KMS-11 (cell line): Measurements from ENCODE around the gene PLXDC2.

Experiments used
- H2AFZ ChIP-seq: fragments of 200-600 bp; sonication (generic); 2 replicates; pipeline ENCODE4 v1.6.1; 2016; ENCODE audit warnings: antibody characterized with exemption, mixed run types, low read depth
- H3K27ac ChIP-seq: fragments of 200-600 bp; sonication (generic); 2 replicates; pipeline ENCODE4 v1.6.1; 2016; ENCODE audit warnings: mild to moderate bottlenecking, mixed run types
- H3K27me3 ChIP-seq: fragments of 200-600 bp; sonication (generic); 2 replicates; pipeline ENCODE4 v1.6.1; 2017; ENCODE audit warnings: mild to moderate bottlenecking, low read depth, mixed run types, moderate library complexity; ENCODE audit not compliant: insufficient read depth
- H3K36me3 ChIP-seq: fragments of 200-600 bp; sonication (generic); 2 replicates; pipeline ENCODE4 v1.6.1; 2017; ENCODE audit warnings: mild to moderate bottlenecking, mixed run types; ENCODE audit not compliant: insufficient read depth
- H3K4me1 ChIP-seq: fragments of 200-600 bp; sonication (generic); 2 replicates; pipeline ENCODE4 v1.6.1; 2016; ENCODE audit warnings: mild to moderate bottlenecking, low read depth, mixed run types; ENCODE audit not compliant: poor library complexity, severe bottlenecking
- H3K4me2 ChIP-seq: fragments of 200-600 bp; sonication (generic); 2 replicates; pipeline ENCODE4 v1.7.0; 2016; ENCODE audit warnings: mild to moderate bottlenecking, mixed run types
- H3K4me3 ChIP-seq: fragments of 200-600 bp; sonication (generic); IDR thresholded peaks from 2 replicates; pipeline ENCODE4 v1.6.1; 2017; ENCODE audit warnings: low read depth, low read length, mixed read lengths; ENCODE audit not compliant: insufficient read depth
- H3K79me2 ChIP-seq: fragments of 200-600 bp; sonication (generic); 2 replicates; pipeline ENCODE4 v1.6.1; 2016; ENCODE audit warnings: low read depth, mixed run types; ENCODE audit not compliant: insufficient read depth
- H3K9ac ChIP-seq: fragments of 200-600 bp; sonication (generic); 2 replicates; pipeline ENCODE4 v1.6.1; 2016; ENCODE audit warnings: mild to moderate bottlenecking, mixed run types
- H4K20me1 ChIP-seq: fragments of 200-600 bp; sonication (generic); 2 replicates; pipeline ENCODE4 v1.6.1; 2016; ENCODE audit warnings: mild to moderate bottlenecking, mixed run types; ENCODE audit not compliant: insufficient read depth
- CTCF ChIP-seq: fragments of 200-600 bp; sonication (generic); conservative IDR thresholded peaks from 2 replicates; pipeline ENCODE4 v1.6.1; 2017; ENCODE audit warnings: low read depth, mild to moderate bottlenecking, antibody characterized with exemption, low read length, moderate library complexity, mixed read lengths

The PLXDC2 gene

GRCh38 chr10:19876570-19876969, 60.3 kb downstream of the PLXDC2 start:
- H3K9ac ChIP-seq, result no peak overlapping the region
- no peaks in the 10 kb centered on the region for H3K4me1 ChIP-seq
- H4K20me1 ChIP-seq, result no peaks in the 10 kb centered on the region
- no peaks in the 10 kb centered on the region for H3K27me3 ChIP-seq
- TF ChIP-seq CTCF, result no peak
- H3K4me2 ChIP-seq, result no peak overlapping the region
- no peaks in the 10 kb centered on the region for H3K79me2 ChIP-seq
- no peaks in the 10 kb centered on the region for H3K36me3 ChIP-seq
- no peak overlapping the region for H3K4me3 ChIP-seq
- no peak overlapping the region for H3K27ac ChIP-seq
- H2AFZ ChIP-seq, result no peak overlapping the region

- H3K4me3 ChIP-seq, result no peak overlapping the region
- no peaks in the 10 kb centered on the region for H4K20me1 ChIP-seq
- H3K9ac ChIP-seq, result no peak overlapping the region
These were observed 61.4 kb downstream of the PLXDC2 start for GRCh38 chr10:19877466-19878255.

GRCh38 chr10:19882621-19883020, 66.4 kb downstream of the PLXDC2 start:
- Histone ChIP-seq H3K4me3 (no peak overlapping the region), H3K27me3 (no peaks in the 10 kb centered on the region)

More at GRCh38 chr10:19877466-19878255, 61.4 kb downstream of the PLXDC2 start:
- no peak overlapping the region for H2AFZ ChIP-seq
- H3K4me2 ChIP-seq, result no peak overlapping the region
- H3K79me2 ChIP-seq, result no peaks in the 10 kb centered on the region
- no peaks in the 10 kb centered on the region for H3K36me3 ChIP-seq
- no peak for TF ChIP-seq CTCF
- H3K27ac ChIP-seq, result no peak overlapping the region
- no peaks in the 10 kb centered on the region for H3K4me1 ChIP-seq
- H3K27me3 ChIP-seq, result no peaks in the 10 kb centered on the region

GRCh38 chr10:19888061-19888660, 71.9 kb downstream of the PLXDC2 start:
- H3K27ac ChIP-seq, result no peak overlapping the region
- no peaks in the 10 kb centered on the region for H3K36me3 ChIP-seq
- no peaks in the 10 kb centered on the region for H4K20me1 ChIP-seq
- TF ChIP-seq CTCF, result no peak
- no peaks in the 10 kb centered on the region for H3K27me3 ChIP-seq
- H3K9ac ChIP-seq, result no peak overlapping the region
- H2AFZ ChIP-seq, result no peak overlapping the region
- no peak overlapping the region for H3K4me3 ChIP-seq
- H3K4me2 ChIP-seq, result no peak overlapping the region
- H3K79me2 ChIP-seq, result no peaks in the 10 kb centered on the region
- H3K4me1 ChIP-seq, result no peaks in the 10 kb centered on the region

More at GRCh38 chr10:19882621-19883020, 66.4 kb downstream of the PLXDC2 start:
- Histone ChIP-seq H3K4me1 (no peaks in the 10 kb centered on the region), H3K27ac (no peak overlapping the region), H4K20me1 (no peaks in the 10 kb centered on the region), H3K79me2 (no peaks in the 10 kb centered on the region), H3K4me2 (no peak overlapping the region), H3K36me3 (no peaks in the 10 kb centered on the region), H3K9ac (no peak overlapping the region), H2AFZ (no peak overlapping the region)
- no peak for TF ChIP-seq CTCF
